ENCODE data around the gene LYL1. TPM values are rescaled to one million over a fixed set of nuclear protein-coding genes. Genes with fewer than 3 reads are reported as not detected.

Gene LYL1
- total and polyA plus RNA-seq, 4 donors: 12.9 to 34.1 (median 20.7) TPM

DNA sequence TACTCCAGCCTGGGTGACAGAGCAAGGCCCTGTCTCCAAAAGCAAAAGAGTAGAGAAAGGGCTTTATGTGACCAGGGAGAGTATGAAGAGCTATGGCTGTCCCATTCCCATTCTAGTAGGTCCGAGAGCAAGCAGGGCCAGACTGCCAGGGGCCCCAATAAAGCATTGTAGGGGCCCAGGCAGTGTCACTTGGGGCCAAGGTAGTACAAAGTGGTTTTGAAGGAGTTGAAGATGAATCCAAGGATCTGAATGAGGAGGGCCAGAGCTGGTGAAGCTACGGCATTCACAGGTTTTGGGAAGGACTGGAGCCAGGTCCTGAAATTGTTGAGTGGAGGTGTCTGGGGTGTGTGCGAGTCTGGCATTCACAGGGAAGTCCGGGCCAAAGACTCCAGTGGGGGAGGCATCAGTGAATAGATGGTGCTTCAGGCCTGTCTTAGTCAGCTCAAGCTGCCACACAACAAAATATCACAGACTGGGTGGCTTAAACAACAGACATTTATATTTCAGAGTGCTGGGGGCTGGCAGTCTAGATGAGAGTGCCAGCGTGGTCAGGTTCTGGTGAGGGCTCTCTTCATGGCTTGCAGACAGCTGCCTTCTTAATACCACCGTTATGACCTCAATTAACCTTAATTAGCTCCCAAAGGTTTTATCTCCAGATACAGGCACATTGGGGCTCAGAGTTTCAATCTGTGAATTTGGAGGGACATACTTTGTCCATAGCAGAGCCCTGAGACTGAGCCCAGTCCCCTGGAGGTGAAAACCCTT, 25.3 kb upstream of the LYL1 start:
- no peak overlapping the region for H3K4me3 ChIP-seq
- TF ChIP-seq, protein P1, sequence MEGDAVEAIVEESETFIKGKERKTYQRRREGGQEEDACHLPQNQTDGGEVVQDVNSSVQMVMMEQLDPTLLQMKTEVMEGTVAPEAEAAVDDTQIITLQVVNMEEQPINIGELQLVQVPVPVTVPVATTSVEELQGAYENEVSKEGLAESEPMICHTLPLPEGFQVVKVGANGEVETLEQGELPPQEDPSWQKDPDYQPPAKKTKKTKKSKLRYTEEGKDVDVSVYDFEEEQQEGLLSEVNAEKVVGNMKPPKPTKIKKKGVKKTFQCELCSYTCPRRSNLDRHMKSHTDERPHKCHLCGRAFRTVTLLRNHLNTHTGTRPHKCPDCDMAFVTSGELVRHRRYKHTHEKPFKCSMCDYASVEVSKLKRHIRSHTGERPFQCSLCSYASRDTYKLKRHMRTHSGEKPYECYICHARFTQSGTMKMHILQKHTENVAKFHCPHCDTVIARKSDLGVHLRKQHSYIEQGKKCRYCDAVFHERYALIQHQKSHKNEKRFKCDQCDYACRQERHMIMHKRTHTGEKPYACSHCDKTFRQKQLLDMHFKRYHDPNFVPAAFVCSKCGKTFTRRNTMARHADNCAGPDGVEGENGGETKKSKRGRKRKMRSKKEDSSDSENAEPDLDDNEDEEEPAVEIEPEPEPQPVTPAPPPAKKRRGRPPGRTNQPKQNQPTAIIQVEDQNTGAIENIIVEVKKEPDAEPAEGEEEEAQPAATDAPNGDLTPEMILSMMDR (IDR thresholded peaks at IDR 0.05; ENCODE audit: control extremely low read depth, extremely low read depth): no peak
- H3K4me1 ChIP-seq (ENCODE audit: control insufficient read depth in 5 of 5, insufficient read depth in 5 of 5, low read length in 5 of 5): peaks cover 0 to 2% (median 0%) of the 10 kb centered on the region in 5 donors
- H3K9ac ChIP-seq (ENCODE audit: insufficient read depth in 1 of 2, low read length in 2 of 2): no peak overlapping the region
- H3K27ac ChIP-seq (ENCODE audit: low read depth in 1 of 2, low read length in 1 of 2): no peak overlapping the region
- WGBS, 2 donors: 90 to 95% methylated on average over 6 of the region's 6 CpGs
- H3K36me3 ChIP-seq (ENCODE audit: control insufficient read depth in 4 of 4, insufficient read depth in 4 of 4, low read length in 4 of 4): peaks cover 0 to 6% (median 0%) of the 10 kb centered on the region in 4 donors
- no peaks in the 10 kb centered on the region for H3K27me3 ChIP-seq (ENCODE audit: control insufficient read depth in 3 of 3, insufficient read depth in 3 of 3, low read length in 2 of 3)
- DNase-seq (no peak), ATAC-seq (ENCODE audit: insufficient read depth, low FRiP score) (no peak)
- no peaks in the 10 kb centered on the region for H3K9me3 ChIP-seq (ENCODE audit: control insufficient read depth in 4 of 4, insufficient read depth in 3 of 4, low read length in 3 of 4)

DNA sequence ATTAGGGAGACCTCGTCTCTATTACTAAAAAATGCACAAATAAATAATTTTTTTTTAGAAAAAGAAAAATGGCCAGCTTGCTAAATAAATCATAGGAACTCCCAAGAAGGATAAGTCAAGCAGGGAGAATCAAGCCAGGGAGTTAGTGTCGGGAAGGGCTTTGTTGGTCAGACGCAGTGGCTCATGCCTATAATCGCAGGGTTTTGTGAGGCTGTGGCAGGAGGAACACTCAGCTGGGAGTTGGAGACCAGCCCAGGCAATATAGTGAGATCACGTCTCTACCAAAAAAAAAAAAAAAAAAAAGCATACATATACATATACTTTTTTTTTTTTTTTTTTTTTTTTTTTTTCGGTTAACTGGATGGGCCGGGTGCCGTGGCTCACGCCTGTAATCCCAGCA, 24.4 kb upstream of the LYL1 start:
- Histone ChIP-seq H3K36me3 (ENCODE audit: control insufficient read depth in 4 of 4, insufficient read depth in 4 of 4, low read length in 4 of 4) (peaks cover 0 to 6% (median 0%) of the 10 kb centered on the region in 4 donors), H3K4me3 (no peak overlapping the region), H3K27ac (ENCODE audit: low read depth in 1 of 2, low read length in 1 of 2) (no peak overlapping the region), H3K9me3 (ENCODE audit: control insufficient read depth in 4 of 4, insufficient read depth in 3 of 4, low read length in 3 of 4) (no peaks in the 10 kb centered on the region), H3K27me3 (ENCODE audit: control insufficient read depth in 3 of 3, insufficient read depth in 3 of 3, low read length in 2 of 3) (no peaks in the 10 kb centered on the region), H3K4me1 (ENCODE audit: control insufficient read depth in 5 of 5, insufficient read depth in 5 of 5, low read length in 5 of 5) (no peaks in the 10 kb centered on the region), H3K9ac (ENCODE audit: insufficient read depth in 1 of 2, low read length in 2 of 2) (no peak overlapping the region)
- 95 to 99% methylated on average over 9 of the region's 9 CpGs for WGBS, 2 donors
- no peak for DNase-seq
- no peak for ATAC-seq (ENCODE audit: insufficient read depth, low FRiP score)
- TF ChIP-seq, protein P1 (IDR thresholded peaks at IDR 0.05; ENCODE audit: control extremely low read depth, extremely low read depth): no peak

DNA sequence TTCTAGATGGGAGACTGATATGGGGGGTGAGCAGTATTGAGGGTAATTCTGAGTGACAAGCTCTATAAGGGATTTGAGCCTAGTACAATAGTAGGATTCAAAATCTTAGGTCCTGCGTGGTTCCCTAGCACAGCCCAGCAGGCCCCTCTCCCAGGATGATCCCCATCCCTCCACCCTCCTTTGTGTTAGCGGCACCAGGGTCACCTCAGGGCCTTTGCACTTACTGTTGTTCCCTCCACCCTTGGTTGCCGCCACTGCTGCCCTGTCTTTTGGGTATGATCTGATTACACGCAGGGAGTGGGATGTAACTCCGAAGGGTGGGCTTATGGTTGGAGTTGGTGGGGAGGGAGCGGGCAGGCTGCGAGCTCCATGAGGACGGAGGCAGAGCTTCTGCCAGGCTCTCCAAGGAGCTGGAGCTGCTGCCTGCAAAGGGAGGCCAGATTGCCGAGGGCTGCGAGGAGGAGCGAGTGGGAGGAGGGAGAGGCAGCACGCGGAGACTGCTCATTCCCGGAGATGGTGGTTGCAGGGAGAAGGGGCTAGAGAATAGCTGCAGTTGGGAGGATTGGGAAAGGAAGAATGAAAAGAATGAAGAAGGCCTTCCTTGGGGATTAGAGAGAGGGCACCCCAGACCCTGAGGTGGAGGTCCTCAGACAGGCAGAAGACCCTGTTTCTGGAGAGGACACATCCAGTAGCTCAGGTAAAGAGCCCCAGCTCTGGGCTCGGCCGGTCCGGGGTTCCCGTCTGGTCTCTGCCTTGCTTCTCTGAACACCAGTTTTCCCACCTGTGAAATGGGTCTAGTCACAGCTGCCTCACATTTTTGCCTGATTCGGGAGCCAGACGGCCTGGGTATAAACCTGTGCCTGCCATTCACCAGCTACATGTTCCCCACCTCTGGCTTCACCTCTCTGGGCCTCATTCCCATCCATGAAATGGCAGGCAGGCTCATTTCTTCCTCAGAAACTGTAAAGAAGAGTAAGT, 20.6 kb upstream of the LYL1 start:
- DNase-seq: no peak
- no peak for ATAC-seq (ENCODE audit: insufficient read depth, low FRiP score)
- no peaks in the 10 kb centered on the region for H3K27me3 ChIP-seq (ENCODE audit: control insufficient read depth in 3 of 3, insufficient read depth in 3 of 3, low read length in 2 of 3)
- H3K4me3 ChIP-seq: no peak overlapping the region
- no peak overlapping the region for H3K9ac ChIP-seq (ENCODE audit: insufficient read depth in 1 of 2, low read length in 2 of 2)
- TF ChIP-seq, protein P1 (IDR thresholded peaks at IDR 0.05; ENCODE audit: control extremely low read depth, extremely low read depth): no peak
- no peak overlapping the region for H3K27ac ChIP-seq (ENCODE audit: low read depth in 1 of 2, low read length in 1 of 2)
- H3K4me1 ChIP-seq (ENCODE audit: control insufficient read depth in 5 of 5, insufficient read depth in 5 of 5, low read length in 5 of 5): peaks cover 0 to 14% (median 5%) of the 10 kb centered on the region in 5 donors
- H3K9me3 ChIP-seq (ENCODE audit: control insufficient read depth in 4 of 4, insufficient read depth in 3 of 4, low read length in 3 of 4): no peaks in the 10 kb centered on the region
- peaks cover 0 to 9% (median 0%) of the 10 kb centered on the region in 4 donors for H3K36me3 ChIP-seq (ENCODE audit: control insufficient read depth in 4 of 4, insufficient read depth in 4 of 4, low read length in 4 of 4)
- 91 to 95% methylated on average over 20 of the region's 20 CpGs for WGBS, 2 donors
